ENCODE measurements around the gene SOX6. TPM values are rescaled to one million over a fixed set of nuclear protein-coding genes. Genes with fewer than 3 reads are reported as not detected.

The SOX6 gene
- total and polyA plus RNA-seq, 2 donors: 1.6 to 12.8 TPM

DNA sequence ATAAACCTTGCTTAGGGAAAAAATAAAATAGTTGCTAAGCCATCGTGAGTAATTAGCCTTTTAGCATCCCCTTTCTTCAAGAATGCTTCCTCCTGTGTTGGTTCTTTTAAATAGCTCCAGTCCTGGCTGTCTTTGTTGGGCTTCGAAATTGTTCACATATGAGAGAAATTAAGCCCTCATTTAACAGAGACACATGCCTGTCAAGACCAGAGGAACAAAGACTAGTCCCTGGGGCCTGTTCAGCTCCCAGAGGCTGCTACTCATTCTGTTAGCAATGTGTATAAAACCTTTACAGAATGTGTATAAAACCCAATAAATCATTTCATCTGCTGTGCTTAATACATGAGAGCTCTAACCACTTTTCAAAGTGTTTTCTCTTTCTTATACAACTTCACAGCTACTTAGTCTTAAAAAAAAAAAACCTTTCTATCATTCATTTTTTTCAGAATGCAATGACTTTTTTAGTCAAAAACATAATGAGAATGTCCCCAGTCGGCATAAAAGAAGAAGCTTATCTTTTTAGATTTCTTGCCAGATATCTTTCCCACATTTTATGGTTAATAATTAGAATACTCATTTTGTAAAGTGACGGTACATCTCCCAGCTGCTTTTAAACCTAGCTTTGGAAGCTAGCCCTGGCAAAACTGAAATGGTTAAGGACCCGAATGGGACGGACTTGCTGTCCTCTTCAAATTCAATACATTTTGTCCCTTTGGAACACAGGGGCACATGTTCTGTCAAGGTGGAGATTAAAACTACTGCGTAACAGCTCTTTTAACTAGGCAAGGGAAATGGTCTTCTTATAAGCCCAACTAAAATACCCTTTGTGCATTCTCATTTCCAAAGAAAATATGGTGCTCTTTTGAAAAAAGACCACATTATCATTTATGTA is 186.1 kb downstream of the SOX6 start:
- Histone ChIP-seq H3K36me3 (ENCODE audit: insufficient read depth) (no peaks in the 10 kb centered on the region), H3K27ac (ENCODE audit: low read depth) (no peak overlapping the region), H3K4me3 (ENCODE audit: low read depth, low read length) (no peak overlapping the region), H3K4me1 (ENCODE audit: insufficient read depth) (no peaks in the 10 kb centered on the region)
- no peak for DNase-seq (ENCODE audit: extremely low spot score)
- whole genome bisulfite sequencing: 70% methylated on average over 7 of the region's 7 CpGs

- no peaks in the 10 kb centered on the region for H3K36me3 ChIP-seq (ENCODE audit: insufficient read depth)
- H3K4me1 ChIP-seq (ENCODE audit: insufficient read depth): no peaks in the 10 kb centered on the region
- no peak overlapping the region for H3K27ac ChIP-seq (ENCODE audit: low read depth)
- H3K4me3 ChIP-seq (ENCODE audit: low read depth, low read length): no peak overlapping the region
- DNase-seq (ENCODE audit: extremely low spot score): no peak
These were observed 186.8 kb downstream of the SOX6 start for GRCh38 chr11:16169541-16169940.

DNA sequence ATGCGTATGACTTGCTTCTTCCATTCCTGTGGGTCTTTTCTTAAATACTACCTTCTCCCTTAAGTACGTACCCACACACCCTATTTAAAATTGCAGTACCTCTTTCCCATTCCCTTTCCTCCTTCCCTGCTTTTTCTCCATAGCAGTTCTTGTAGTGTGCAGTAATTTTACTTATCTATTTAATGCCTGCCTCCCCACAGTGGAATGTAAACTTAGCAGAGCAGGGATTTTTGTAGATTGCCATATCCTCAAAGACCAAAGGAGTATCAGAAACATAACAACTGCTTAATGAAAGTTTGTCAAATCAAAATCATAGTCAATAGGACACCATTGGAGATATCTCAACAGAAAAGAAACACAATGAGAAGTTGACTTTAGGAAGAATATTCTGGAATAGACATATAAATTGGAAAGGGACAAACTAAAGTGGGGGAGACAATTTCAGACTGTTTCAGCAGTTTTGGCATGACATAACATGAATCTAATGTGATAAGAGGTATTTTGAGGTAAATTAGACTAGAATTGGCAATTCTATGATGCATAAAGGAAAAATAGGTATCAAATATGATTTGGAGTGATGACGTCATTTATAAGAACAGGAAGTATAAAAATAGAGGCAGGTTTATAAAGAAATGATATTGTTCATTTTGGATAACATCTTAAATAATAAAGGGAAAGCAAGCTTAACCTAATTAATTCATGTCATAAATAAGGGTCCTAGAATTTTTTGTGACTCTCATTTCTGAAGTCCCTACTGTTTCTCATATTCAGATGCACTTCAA is 188.4 kb downstream of the SOX6 start:
- Histone ChIP-seq H3K4me3 (ENCODE audit: low read depth, low read length) (no peak overlapping the region), H3K36me3 (ENCODE audit: insufficient read depth) (no peaks in the 10 kb centered on the region), H3K4me1 (ENCODE audit: insufficient read depth) (no peaks in the 10 kb centered on the region), H3K27ac (ENCODE audit: low read depth) (no peak overlapping the region)
- 76% methylated on average over 3 of the region's 3 CpGs for WGBS
- no peak for DNase-seq (ENCODE audit: extremely low spot score)

GRCh38 chr11:16166571-16166970 is 189.8 kb downstream of the SOX6 start:
- H3K4me3 ChIP-seq (ENCODE audit: low read depth, low read length): no peak overlapping the region
- no peaks in the 10 kb centered on the region for H3K4me1 ChIP-seq (ENCODE audit: insufficient read depth)
- no peak for DNase-seq (ENCODE audit: extremely low spot score)
- whole genome bisulfite sequencing: 73% methylated on average over 1 of the region's 1 CpG
- no peak overlapping the region for H3K27ac ChIP-seq (ENCODE audit: low read depth)
- no peaks in the 10 kb centered on the region for H3K36me3 ChIP-seq (ENCODE audit: insufficient read depth)

- Histone ChIP-seq H3K4me1 (ENCODE audit: insufficient read depth) (no peaks in the 10 kb centered on the region), H3K36me3 (ENCODE audit: insufficient read depth) (no peaks in the 10 kb centered on the region), H3K27ac (ENCODE audit: low read depth) (no peak overlapping the region), H3K4me3 (ENCODE audit: low read depth, low read length) (no peak overlapping the region)
- DNase-seq (ENCODE audit: extremely low spot score): no peak
- WGBS: 99% methylated on average over 1 of the region's 1 CpG
These were observed 196.2 kb downstream of the SOX6 start for GRCh38 chr11:16160146-16160545.

GRCh38 chr11:16158426-16158994 is 197.8 kb downstream of the SOX6 start:
- no peak overlapping the region for H3K27ac ChIP-seq (ENCODE audit: low read depth)
- no peak overlapping the region for H3K4me3 ChIP-seq (ENCODE audit: low read depth, low read length)
- H3K36me3 ChIP-seq (ENCODE audit: insufficient read depth): no peaks in the 10 kb centered on the region
- no peak for DNase-seq (ENCODE audit: extremely low spot score)
- H3K4me1 ChIP-seq (ENCODE audit: insufficient read depth): no peaks in the 10 kb centered on the region

DNA sequence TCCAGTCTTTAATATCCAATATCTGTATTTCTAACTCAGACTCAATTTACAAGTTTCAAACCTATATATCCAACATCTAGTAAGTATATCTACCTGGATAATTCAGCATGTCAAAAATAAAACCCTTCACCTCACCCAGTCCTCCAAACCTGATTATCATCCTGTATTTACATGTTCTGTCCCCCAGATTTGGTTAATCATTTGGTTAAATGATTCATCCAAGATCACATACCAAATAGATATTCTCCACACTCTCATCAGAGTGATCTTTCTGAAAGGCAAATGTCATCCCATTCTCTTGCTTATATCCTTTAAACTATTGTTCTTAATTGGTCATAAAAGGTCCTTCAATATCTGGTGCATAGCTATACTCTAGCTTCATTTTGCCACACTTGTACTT is 199.0 kb downstream of the SOX6 start:
- no peaks in the 10 kb centered on the region for H3K36me3 ChIP-seq (ENCODE audit: insufficient read depth)
- no peaks in the 10 kb centered on the region for H3K4me1 ChIP-seq (ENCODE audit: insufficient read depth)
- no peak overlapping the region for H3K4me3 ChIP-seq (ENCODE audit: low read depth, low read length)
- DNase-seq (ENCODE audit: extremely low spot score): no peak
- no peak overlapping the region for H3K27ac ChIP-seq (ENCODE audit: low read depth)

- no peak overlapping the region for H3K4me3 ChIP-seq (ENCODE audit: low read depth, low read length)
These were observed 200.9 kb downstream of the SOX6 start for GRCh38 chr11:16155448-16155847.

DNA sequence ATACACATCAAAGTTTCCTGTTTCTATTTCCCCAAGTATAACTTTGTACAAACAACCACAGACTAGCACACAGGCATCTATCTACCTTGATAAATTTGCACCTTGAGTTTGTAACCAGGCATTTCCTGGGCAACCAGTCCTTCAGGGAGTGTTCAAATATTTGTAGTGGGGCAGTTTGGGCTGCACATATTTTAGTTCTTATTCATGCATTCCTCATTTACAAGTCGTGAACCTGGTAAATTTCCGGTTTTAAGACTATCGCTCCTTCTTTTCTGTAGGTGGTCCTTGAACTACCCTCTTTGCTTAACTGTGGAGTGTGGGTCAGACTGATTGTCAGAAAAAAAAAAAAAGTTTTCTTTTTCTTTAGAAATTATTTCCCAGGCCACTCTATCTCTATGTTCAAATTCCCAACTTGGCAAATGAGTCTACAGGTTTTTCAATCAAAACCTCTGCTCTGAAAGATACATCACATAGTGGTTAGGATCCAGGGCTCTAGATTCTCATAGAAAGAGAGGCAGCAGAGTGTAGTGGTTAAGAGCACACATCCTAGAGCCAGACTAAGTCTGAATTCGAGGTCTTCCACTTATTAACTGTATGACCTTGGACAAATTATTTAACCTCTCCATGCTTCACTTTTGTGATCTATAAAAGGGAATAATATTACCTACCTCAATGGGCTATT is 201.5 kb downstream of the SOX6 start:
- Histone ChIP-seq H3K36me3 (ENCODE audit: insufficient read depth) (no peaks in the 10 kb centered on the region), H3K4me1 (ENCODE audit: insufficient read depth) (no peaks in the 10 kb centered on the region)
- 79% methylated on average over 4 of the region's 4 CpGs for WGBS

More at GRCh38 chr11:16155448-16155847, 200.9 kb downstream of the SOX6 start:
- DNase-seq (ENCODE audit: extremely low spot score): no peak
- Histone ChIP-seq H3K4me1 (ENCODE audit: insufficient read depth) (no peaks in the 10 kb centered on the region), H3K36me3 (ENCODE audit: insufficient read depth) (no peaks in the 10 kb centered on the region), H3K27ac (ENCODE audit: low read depth) (no peak overlapping the region)

GRCh38 chr11:16153951-16154350 is 202.4 kb downstream of the SOX6 start:
- no peaks in the 10 kb centered on the region for H3K36me3 ChIP-seq (ENCODE audit: insufficient read depth)
- DNase-seq (ENCODE audit: extremely low spot score): no peak
- H3K4me1 ChIP-seq (ENCODE audit: insufficient read depth): no peaks in the 10 kb centered on the region
- H3K27ac ChIP-seq (ENCODE audit: low read depth): no peak overlapping the region
- WGBS: 81% methylated on average over 2 of the region's 2 CpGs
- H3K4me3 ChIP-seq (ENCODE audit: low read depth, low read length): no peak overlapping the region

More for the DNA sequence above, 201.5 kb downstream of the SOX6 start:
- Histone ChIP-seq H3K4me3 (ENCODE audit: low read depth, low read length) (no peak overlapping the region), H3K27ac (ENCODE audit: low read depth) (no peak overlapping the region)
- no peak for DNase-seq (ENCODE audit: extremely low spot score)

- WGBS: 91% methylated on average over 6 of the region's 6 CpGs
- no peak overlapping the region for H3K4me3 ChIP-seq (ENCODE audit: low read depth, low read length)
- no peak for DNase-seq (ENCODE audit: extremely low spot score)
- H3K4me1 ChIP-seq (ENCODE audit: insufficient read depth): no peaks in the 10 kb centered on the region
- no peak overlapping the region for H3K27ac ChIP-seq (ENCODE audit: low read depth)
- no peaks in the 10 kb centered on the region for H3K36me3 ChIP-seq (ENCODE audit: insufficient read depth)
These were observed 205.2 kb downstream of the SOX6 start for GRCh38 chr11:16151138-16151537.

DNA sequence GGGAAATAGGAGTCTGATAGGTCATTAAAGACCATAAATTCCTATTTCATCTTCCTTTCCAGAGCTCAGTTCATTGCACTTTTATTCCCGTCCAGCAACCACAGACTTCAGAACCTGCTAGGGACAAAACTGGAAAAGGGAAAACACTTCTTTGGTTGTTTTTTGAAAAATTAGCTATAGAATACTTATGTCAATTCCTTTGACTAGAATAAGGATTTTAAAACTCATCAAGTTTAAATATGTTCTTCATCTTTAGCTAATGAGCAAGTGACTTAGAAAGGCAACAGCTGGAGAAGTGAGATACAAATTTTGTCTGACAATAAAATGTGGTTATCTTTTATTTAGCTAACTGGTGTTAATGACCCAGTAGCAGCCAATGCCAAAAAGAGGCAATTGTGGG is 206.9 kb downstream of the SOX6 start:
- Histone ChIP-seq H3K36me3 (ENCODE audit: insufficient read depth) (no peaks in the 10 kb centered on the region), H3K27ac (ENCODE audit: low read depth) (no peak overlapping the region), H3K4me1 (ENCODE audit: insufficient read depth) (no peaks in the 10 kb centered on the region), H3K4me3 (ENCODE audit: low read depth, low read length) (no peak overlapping the region)
- DNase-seq (ENCODE audit: extremely low spot score): no peak
- 60% methylated on average over 1 of the region's 1 CpG for WGBS

DNA sequence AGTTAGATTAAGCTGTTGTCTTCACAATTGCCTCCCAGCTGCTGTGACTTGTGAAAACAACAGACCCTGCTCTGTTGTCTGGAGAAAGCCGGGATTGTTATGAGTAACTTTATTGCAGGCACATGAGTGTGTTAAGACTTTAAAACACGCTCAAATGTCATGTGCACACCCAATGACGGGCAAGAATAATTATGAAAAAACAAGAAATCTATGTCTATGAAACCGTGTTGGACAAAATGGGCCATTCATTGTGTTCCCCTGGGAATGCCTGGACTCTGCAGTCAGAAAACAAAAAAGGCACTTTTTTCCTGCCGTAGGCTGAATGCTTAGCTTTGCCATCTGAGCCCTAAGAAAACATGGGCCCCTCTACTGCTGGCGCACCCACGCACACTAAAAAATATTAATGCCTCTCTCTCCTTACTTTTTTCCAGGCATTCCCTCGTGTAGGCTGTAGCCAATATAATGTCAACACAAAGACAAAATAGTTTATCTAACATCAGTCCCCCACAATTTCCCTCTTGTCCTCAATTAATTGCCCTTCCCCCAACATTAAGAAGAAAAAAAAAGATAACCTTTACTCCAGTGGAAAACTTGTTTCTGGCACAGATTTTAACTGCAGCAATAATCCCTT is 207.9 kb downstream of the SOX6 start:
- Histone ChIP-seq H3K36me3 (ENCODE audit: insufficient read depth) (no peaks in the 10 kb centered on the region), H3K4me3 (ENCODE audit: low read depth, low read length) (no peak overlapping the region), H3K4me1 (ENCODE audit: insufficient read depth) (no peaks in the 10 kb centered on the region), H3K27ac (ENCODE audit: low read depth) (no peak overlapping the region)
- peak; percentile 43 for DNase-seq (ENCODE audit: extremely low spot score)
- 37% methylated on average over 8 of the region's 8 CpGs for WGBS

Data from urinary bladder (tissue), 4 donors.